GM19452 (cell line): Measurements from ENCODE around the gene ZCCHC8.

Experiments used
- ATAC-seq: cut with Tn5 transposase; IDR thresholded peaks from one replicate; pipeline ENCODE4 v1.9.1; 2021; ENCODE audit not compliant: unreplicated experiment

Gene ZCCHC8

GRCh38 chr12:122500685-122501488 is at the start of gene ZCCHC8:
Gene ZCCHC8, minus strand, starts transcription at chr12:122500932. Its CDS starts 92 bp downstream, at chr12:122500840.
- peak; percentile 85 for ATAC-seq

DNA sequence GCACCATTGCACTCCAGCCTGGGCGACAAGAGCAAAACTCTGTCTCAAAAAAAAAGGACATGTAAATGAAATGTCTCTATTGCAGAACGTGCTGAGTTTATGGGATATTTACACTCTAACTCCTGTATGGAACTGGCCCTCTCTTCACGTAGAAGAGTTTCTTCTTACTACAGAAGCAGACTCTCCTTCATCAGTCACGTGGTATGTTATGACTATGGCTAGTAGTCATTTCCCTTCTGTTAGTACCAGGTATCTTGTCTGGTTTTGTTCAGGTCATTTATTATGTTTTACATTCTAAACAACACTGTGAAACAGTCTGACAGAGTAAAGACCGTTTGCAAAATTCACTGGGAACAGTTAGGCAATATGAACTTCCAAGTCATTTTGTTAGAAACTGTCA is 46.6 kb upstream of the ZCCHC8 start:
- ATAC-seq: no peak

- ATAC-seq: peak; percentile 63
Measured at GRCh38 chr12:122545855-122546254, 45.1 kb upstream of the ZCCHC8 start.

GRCh38 chr12:122544537-122544936 is 43.8 kb upstream of the ZCCHC8 start:
- no peak for ATAC-seq

DNA sequence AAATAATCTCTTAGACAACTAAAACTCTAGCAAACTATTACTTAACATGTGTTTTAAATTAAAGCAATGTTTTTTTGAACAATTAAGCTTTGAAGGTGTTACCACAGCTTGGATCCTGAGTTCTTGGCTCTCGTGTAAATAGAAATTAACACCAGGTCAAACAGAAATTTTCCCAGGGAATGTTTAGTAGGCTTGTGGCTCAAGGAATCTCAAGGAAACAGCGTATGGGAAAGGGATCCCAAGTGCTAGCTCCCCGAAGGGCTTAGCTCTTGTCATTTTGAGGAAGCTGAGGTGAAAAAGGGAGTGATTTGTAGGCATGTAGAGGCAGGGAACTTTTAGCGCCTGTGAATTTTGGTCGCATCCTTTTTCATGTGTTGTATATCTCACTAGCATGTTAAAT is 37.8 kb upstream of the ZCCHC8 start:
- ATAC-seq: no peak

- no peak for ATAC-seq
Measured at GRCh38 chr12:122537021-122537420, 36.3 kb upstream of the ZCCHC8 start.

DNA sequence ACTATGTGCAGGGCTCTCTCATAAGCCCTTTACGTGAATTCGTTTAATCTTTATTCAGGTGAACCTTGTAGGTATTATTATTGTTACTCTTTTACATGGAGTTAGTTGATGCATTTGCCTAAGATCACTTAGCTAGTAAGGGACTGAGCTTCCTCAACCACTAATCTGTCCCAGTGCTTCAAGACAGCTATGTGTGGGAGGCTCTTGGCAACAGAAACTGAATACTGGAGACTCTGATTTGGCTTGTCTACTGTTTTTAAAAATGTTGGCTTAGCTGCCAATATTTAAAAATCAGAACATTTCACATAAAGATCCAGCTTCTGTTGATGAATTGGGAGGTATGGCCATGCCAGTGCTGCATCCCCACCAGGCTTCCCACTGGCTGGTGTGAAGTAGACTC is 33.1 kb upstream of the ZCCHC8 start:
- no peak for ATAC-seq

- ATAC-seq: no peak
Measured at GRCh38 chr12:122528992-122529391, 28.3 kb upstream of the ZCCHC8 start.

DNA sequence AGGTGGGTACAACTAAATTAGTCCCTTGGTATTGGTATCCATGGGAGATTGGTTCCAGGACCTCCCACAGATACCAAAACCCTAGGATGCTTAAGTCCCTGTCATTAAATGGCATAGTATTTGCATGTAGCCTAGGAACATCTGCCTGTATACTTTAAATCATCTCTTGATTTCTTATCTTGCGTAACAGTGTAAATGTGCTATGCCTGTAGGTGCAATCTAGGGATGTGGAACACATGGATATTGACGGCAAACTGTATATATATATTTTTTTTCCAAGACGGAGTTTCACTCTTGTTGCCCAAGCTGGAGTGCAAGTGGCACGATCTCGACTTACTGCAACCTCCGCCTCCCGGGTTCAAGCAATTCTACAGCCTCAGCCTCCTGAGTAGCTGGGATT is 27.9 kb upstream of the ZCCHC8 start:
- no peak for ATAC-seq

DNA sequence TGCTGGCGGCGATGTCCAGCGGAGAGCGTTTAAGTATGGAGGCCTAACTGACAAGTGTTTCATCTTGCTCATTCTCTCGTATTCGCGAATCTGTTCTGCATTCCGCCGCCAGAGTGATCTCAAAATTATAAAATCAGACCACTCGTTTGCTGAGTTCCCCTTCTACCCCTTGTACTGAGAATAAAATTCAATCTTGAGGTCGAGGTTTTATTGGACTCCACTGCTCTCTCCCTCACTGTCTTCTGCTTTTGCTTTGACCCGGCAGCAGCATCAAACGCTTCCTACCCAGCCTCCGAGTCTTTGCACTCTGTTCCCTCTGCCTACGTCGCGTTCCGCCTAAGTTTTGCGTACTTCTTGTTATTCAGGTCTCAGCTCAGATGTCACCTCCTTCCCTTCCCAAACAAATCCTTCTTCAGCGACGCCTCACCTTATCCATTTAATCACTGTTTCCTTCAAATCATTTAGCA is 26.8 kb upstream of the ZCCHC8 start:
- ATAC-seq: no peak

DNA sequence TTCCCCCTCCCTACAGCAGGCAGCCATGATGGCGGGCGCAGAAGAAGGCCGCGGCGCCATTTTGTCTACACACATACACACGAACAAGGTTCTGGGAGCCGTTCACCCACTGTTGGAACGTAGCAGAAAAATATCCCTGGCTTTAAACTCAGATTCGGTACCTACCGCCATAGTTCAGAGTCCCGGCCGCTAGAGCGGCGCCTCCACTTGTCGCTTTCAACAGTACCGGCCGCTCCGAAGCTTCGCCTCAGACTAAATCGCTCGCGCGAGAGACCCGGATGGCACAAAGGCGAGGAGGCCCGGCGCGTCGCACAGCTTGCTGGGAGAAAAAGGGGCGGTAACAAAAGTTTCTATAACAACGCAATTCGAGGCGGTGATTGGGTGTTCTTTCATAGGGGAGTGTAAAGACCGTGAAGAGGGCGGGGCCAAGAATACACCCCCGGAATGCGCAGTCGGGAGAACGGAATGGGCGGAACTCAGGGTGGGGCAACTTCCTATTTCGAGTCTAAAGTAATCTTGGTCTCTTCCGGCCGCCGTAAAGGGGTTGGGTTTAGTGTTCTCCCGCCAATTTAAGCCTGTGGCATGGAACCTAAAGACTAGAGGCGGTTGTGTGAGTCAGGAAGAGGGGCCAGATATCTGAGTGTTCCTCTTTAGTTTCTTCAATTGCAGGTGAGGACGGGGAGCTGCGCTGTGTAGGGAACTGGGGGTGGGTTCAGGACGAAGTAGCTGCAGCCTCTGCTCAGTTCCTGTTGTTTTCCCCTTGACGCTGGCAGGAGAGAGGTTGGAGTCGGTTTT is 26.1 kb upstream of the ZCCHC8 start, which contains the start of the genes KNTC1 and RSRC2:
Gene KNTC1, plus strand, starts transcription at position 567 of the 795 bp plus-strand sequence. CDS start 2,815 bp downstream, outside the sequence.
Gene RSRC2, minus strand, starts transcription at position 254 of the 795 bp plus-strand sequence. Its CDS starts 83 bp downstream, at position 171.
- ATAC-seq: peak; percentile 86

DNA sequence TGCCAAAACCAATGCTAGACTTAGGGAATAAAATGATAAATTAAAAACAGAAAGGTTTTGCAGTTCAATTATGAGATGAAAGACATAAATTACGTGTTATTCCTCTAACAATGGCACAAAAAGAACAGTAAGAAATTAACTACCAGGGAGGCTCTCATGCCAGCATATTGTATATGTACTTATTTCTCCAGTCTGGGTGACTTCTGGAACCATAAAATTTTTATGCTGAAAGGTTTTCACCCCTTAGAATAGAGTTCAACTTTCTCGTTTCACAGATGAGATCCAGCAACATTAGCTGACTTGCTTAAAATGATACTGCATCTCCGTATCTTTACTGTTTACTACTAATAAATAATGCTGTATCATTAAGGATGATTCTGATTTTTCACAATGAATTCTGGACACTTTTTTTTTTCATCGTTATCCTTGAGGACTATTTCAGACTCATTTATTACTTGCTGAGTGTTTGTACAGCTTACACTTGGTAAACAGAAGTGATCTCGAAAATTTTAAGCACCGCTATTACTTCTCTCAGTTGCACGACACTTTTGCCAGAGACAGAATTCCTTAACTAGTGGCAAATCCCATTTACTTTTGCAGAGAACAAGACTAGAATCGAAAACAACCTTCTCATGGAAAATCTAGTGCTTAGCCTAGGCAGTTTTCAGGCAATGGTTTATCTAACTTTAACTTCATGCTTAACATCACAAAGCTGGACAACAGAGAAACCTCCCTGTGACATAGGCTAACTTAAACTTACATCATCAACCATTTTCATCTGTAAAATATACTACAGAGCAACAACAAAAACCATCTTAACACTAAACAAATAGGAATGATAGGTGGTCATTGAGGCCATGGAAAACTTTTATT is 23.4 kb upstream of the ZCCHC8 start:
- ATAC-seq: no peak

DNA sequence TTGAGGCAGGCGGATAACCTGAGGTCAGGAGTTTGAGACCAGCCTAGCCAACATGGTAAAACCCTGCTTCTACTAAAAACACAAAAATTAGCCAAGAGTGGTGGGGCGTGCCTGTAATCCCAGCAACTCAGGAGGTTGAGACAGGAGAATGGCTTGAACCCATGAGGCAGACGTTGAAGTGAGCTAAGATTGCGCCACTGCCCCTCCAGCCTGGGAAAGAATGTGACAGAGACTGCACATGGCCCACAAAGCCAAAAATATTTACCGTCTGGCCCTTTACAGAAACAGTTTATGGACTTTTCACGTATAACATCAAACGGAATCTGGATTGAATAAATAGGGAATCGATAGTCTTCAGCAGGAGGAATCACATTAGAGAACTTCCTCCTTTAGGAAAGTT is 22.5 kb upstream of the ZCCHC8 start:
- no peak for ATAC-seq

- no peak for ATAC-seq
Measured at GRCh38 chr12:122520676-122521075, 19.9 kb upstream of the ZCCHC8 start.

DNA sequence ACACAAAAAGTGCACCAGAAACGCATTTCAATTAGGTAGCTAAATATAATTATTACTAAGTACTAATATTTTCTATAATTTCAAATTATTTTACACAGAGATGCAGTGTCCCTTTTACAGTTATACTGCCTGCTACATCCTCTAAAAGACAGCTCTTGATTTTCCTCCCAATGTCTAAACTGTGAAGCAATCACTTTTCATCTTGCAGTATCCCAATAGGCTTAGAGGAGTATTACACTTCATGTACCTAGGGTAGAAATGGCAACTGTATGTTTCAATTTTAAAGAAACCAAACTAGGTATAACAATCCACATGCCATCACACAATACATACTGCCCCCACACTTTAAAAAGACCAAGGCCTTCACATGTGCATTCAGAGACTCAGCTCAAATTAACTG is 18.7 kb upstream of the ZCCHC8 start:
- ATAC-seq: no peak

DNA sequence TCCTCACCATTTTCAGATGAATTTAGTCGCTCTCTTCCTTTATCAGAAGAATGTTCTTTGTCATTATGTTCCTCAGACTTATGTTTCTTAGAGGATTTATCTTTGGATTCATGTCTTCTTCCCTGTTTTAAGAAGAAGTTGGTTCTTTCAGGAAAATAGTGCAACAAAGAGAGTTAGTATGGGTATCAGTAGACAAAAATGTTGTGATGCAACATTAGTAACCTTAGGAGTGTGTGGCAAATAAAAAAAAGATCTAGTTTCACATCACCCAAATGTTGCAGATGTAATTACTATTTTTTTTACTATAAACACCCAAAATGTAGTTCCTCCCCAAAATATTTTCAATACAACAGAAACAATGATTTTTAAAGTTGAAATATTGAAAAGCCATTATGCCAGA is 18.2 kb upstream of the ZCCHC8 start:
- ATAC-seq: no peak

GRCh38 chr12:122517877-122518276 is 17.1 kb upstream of the ZCCHC8 start:
- no peak for ATAC-seq

- ATAC-seq: no peak
Measured at GRCh38 chr12:122516544-122517361, 16.0 kb upstream of the ZCCHC8 start.

DNA sequence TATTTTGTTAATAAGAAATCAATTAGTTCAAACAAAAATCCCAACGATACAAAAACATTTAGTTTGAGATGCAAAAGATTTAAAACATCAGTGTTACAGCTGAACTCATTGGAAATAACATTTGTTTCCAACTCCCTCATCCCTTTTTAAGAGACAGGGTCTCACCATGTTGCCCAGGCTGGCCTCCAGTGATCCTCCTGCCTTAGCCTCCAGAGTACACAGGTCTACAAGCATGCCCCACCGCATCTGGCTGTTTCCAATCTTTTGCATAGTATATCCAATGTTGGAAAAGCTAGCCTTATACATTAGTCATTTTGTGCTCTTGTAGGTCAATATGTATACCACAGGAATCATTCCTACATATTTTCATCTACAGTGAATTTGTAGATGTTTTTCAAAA is 14.5 kb upstream of the ZCCHC8 start:
- no peak for ATAC-seq

DNA sequence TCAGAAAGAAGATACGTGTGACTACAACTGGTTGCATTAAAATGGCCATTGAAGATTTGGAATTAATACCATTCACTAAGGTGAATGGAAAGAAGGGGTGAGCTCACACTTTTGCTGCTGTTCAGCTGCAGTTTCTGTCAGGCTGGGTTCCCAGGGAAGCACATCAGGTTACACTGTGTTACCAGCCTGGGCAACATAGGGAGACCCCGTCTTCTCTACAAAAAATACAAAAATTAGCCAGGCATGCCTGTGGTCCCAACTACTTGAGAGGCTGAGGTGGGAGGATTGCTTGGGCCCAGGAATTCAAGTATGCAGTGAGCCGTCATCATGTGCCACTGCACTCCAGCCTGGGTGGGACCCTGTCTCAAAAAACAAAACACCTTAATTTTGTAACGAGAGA is 12.9 kb upstream of the ZCCHC8 start:
- ATAC-seq: no peak
